Activated naive CD4-positive, alpha-beta T cell treated with anti-CD3 and anti-CD28 coated beads, Interleukin-2, amount 50 U/mL, for 16 hours (primary cell): ENCODE results near the gene DPEP2.
A peak's percentile ranks its signal among the peaks of the same experiment; 100 is the strongest.
"Not testable (repeated sequence)": the region's sequence is repeated elsewhere in the genome, so short reads cannot be mapped to it uniquely, and the experiment has no call there.

Source experiments
- DNase-seq: peaks from one replicate; pipeline ENCODE4 v3.0.0-alpha.2; 2020

DPEP2 gene

DNA sequence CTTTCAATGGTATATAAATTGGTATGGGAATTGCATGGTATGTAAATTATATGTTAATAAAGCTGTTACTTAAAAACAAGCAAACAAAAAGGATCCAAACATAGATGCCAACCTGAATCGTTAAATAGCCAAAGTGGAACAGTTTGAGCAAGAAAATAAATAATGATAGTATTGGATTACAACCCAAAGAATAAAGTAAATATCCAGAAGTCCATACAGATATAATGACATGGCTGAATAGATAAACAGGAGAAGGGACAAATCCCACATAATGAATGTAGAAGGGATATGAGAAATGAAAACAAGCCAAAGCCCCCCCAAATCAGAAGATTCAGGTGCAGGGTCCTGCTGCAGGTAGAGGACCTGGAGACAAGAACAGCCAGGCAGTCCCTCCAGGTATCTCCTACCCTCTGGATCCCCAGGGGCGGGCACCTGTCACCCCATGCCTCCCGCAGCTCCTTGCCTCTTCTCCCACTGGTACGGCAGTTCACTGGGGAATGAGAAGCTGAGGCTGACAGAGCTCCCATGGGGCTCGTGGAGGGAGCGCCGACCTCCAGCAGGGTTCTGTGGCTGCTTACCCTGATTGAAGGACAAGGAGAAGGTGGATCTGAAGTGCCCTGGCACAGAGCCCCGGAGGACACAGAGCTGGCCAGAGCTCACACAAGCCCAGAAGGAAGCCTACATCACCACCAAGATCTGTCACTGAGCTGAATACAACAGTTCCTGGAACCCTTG, 45.5 kb downstream of the DPEP2 start:
- DNase-seq = no peak

- no peak for DNase-seq
Observed at GRCh38 chr16:67951485-67951884, 47.8 kb downstream of the DPEP2 start.

DNA sequence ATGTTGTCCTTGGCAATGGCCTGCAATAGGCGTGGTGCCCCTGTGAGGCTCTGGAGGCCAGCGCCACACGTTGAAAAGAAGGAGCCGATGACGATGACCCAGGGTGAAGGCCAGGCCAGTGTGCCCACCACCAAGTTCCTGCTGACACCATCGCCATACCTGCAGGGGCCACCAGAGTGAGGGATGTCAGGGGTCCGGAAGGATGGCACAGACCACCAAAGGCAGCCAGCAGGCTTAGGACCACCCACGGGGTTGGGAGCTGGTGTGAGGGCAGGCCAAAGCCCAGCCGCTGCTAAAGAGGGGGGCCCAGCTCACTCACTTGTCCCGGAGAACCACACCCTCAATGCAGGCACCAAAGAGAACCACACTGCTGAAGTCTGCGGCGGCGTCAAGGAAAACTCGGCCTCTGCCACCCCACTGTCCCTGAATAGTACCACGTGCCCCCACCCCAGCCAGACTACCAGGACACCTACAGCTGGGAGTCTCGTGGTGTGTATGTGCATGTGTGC, 48.9 kb downstream of the DPEP2 start:
- DNase-seq = no peak

DNA sequence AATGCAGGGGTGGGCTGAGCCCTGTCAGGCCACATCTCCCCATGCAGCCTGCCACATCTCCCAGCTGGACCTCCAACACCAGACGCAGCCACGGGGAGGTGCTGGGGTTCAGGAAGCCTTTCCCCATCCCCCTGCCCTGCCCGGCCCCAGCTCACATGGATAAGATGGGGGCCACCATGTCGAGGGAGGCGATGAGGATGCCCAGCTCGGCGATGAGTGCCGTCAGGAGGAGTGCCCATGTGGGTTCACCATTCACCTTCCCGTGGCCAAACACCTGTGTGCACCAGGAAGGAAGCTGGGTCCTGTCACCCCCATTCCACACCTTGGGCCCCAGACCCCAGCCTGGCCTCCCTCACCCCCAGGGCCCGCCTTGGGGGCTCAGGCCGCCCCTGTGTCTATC, 49.6 kb downstream of the DPEP2 start:
- DNase-seq = no peak

DNA sequence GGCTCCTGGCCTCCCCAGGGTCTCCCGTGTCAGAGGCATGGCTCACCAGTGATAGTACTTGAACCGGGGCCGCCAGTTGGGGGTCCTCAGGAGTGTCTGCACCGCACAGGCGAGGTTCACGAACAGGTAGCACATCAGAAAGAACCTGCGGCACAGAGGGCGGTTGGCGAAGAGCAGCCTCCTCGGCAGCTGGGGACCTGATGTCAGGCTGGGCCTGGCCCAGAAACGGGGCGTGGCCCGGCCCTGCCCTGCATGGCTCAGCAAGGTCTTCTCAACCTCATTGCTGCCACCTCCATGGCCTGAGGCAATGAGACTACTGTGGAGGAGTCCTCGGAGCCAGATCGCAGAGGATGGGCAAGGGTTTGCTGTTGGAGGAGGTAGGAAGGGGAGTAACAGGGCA, 51.3 kb downstream of the DPEP2 start:
- DNase-seq = no peak

GRCh38 chr16:67946966-67947558, 52.2 kb downstream of the DPEP2 start:
- DNase-seq = no peak

GRCh38 chr16:67946128-67946569, 53.1 kb downstream of the DPEP2 start:
- DNase-seq = no peak

DNA sequence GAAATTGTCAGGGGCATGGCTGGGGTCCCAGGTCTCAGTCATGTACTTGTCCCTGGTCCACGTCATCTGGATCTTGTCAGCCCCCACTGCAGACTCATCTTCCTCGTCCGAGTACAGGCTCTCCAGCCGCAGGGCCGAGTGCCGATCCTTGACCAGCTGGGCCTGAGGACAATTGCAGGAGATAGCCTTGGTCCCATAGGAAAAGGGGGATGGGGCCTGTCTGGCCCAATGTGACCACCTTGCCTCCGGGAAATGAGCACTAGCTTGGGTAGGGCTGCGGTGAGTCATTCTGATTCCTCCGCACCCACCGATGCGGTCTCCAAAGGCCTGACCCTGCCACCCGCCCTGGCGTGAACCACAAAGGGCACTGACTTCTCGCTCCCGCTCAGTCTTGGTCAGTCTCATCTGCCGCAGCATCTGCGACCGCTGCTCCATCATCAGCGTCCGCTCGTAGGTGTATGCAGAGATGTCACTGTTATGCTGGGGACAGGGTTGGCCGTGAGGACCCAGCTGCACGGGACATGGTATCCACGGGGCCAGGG, 53.8 kb downstream of the DPEP2 start:
- DNase-seq = no peak

GRCh38 chr16:67944690-67945391, 54.4 kb downstream of the DPEP2 start:
- DNase-seq = no peak

DNA sequence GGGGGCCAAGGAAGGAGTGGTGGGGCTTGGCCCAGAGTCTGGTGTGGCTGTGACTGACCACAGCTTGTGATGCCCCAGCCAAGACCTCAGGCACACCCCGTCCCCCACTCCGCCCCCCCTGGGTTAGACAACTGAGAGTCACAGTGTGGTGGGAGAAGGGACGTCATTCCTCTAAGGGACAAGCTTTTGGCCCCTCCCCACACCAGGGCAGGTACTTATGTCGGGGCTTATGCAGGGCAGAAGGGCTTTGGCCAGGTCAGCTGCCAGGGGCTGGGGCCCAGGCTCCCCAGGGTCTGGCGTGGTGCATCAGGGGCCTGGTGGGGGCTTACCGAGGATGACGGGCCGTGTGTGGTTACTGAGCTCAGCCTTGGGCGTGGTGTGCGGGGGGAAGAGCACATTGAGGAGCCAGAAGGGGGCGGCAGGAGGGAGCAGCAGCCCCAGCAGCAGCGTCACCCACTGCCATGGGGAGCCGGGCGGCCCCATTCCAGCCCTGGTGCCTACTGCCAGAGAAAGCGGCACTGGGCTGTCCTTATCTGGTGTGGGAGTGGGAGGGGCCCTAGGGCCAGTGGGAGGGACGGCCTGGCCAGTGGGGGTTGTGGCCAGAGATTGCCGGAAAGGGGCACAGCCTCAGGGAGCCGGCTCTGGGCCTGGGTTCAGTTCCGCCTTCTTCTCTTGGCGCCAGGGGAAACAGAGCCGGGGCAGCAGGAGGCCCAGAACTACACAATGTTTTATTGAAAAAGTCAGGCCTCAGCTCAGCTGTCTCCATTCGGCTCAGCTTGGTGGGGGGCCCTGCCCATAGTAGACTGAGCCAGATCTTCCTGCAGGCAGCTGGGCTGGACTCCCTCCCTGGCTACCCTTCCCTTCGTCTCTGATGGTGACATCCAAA, 55.4 kb downstream of the DPEP2 start, which contains the start of gene LCAT:
Gene LCAT, minus strand, starts transcription at position 502 of the 886 bp plus-strand sequence. Its CDS starts 19 bp downstream, at position 483.
- DNase-seq = no peak

DNA sequence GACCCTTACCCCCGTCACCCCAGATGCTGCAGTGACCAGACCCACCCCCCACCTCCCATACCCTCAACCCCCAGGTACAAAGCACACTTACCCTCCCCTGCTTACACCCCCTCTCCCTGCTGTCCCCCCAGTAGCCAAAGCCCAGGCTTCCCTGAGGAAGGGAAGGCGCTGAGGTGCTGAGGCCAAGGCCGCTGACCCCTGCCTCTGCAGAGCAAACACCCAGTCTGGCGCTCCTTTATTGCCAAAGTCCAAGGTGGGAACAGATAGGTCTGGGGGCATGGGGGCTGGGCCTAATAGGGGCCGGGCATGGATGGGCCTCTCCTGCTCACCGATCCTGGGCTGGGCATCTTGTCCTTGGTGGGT, 56.0 kb downstream of the DPEP2 start:
- DNase-seq = no peak

DNA sequence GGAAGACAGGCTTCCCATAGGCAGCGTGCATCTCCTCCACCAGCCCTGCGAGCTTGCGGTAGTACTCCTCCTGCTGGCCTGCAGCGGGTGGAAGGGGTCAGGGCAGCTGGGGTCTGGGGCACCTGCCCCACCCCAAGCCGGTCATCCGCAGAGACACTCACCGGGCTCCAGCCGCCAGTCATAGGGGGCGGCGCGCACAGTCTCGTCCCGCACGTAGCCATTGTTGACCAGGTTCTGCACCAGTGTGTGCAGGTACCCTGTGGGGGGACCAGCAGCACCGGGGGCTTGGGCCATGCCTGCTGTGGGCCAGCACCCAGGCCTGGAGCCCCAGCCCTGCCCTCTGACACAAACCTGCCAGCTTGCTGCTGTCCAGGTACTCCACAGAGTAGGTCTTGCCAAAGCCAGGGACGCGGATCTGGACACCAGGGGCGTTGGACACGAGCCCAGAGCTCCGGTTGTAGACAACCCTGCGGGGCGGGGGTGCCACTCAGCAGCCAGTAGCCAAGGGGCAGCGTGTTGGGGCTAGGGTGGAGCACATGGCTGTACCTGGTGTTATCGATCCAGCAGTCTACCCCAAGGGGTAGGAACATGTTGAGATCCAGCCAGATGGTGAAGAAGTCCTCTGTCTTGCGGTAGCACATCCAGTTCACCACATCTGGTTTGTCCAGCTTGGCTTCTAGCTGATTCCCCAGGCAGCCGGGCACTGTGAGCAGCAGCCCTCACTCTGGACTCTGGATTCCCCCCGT, 56.6 kb downstream of the DPEP2 start:
- DNase-seq = no peak

GRCh38 chr16:67942200-67942509, 57.1 kb downstream of the DPEP2 start:
- DNase-seq = peak; percentile 40

DNA sequence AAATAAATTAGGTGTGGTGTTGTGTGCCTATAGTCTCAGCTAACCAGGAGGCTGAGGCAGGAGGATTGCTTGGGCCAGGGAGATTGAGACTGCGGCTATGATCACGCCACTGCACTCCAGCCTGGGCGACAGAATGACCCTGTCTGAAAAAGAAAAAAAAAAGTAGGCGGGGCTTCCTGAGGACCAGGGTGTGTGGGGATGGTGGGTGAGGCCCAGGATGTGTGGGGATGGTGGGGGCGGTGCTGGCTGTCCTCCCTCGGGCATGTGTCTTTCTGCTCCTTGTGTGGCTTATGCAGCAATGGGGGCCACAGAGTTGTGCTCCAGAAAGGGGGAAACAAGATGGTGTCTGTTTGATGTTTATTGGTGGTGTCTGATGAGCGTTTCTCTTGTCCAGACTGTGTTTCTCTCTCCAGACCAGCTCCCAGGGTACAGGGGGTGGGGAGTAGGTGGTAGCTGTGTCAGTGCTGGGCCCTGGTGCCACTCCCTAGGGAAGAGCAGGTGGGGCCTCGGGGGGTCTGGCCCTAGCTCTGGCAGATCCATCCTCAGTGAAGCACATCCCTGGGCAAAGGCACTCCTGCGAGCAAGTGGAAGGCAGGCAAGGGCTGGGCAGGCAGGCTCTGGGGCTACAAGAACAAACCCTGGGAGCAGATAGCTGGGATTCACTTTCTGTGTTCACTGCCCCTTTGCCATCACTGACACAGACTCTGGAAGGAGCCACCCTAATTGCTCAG, 57.6 kb downstream of the DPEP2 start:
- no peak for DNase-seq

DNA sequence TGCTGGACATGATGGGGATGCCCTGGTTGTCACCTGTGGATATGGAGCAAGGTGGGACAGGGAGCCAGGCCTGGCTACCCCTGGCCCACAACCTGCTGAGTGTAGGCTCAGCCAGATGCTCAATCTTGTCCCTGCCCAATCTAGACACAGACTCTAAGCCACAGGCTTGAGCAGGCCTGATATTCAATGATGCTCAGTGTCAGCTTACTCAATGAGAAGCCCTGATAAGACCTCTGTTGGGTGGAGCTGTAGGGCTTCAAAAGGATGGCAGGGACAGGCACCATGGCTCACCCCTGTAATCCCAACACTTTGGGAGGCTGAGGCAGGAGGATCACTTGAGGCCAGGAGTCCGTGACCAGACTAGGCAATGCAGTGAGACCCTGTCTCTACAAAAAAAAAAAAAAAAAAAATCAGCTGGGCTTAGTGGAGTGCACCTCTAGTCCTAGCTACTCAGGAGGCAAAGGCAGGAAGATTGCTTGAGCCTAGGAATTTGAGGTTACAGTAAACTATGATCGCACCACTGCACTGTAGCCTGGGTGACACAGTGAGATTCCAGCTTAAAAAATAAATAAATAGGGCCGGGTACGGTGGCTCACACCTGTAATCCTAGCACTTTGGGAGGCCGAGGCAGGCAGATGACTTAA, 58.7 kb downstream of the DPEP2 start:
- no peak for DNase-seq

- DNase-seq = peak; percentile 62
Observed at GRCh38 chr16:67939507-67940445, 59.5 kb downstream of the DPEP2 start.

- not testable (repeated sequence) for DNase-seq
Observed at GRCh38 chr16:67937713-67938112, 61.6 kb downstream of the DPEP2 start.
